BLaER1 (cell line): ENCODE measurements around the gene GATC.
A peak's percentile ranks its signal among the peaks of the same experiment; 100 is the strongest.

Experiments
- H3K27ac ChIP-seq: shearing (Covaris generic); formaldehyde crosslinking; 2 replicates; pipeline ENCODE4 v1.8.1; 2022
- H3K27me3 ChIP-seq: shearing (Covaris generic); formaldehyde crosslinking; 2 replicates; pipeline ENCODE4 v1.8.1; 2022
- H3K36me3 ChIP-seq: shearing (Covaris generic); formaldehyde crosslinking; 2 replicates; pipeline ENCODE4 v1.8.1; 2022
- H3K4me1 ChIP-seq: shearing (Covaris generic); formaldehyde crosslinking; 2 replicates; pipeline ENCODE4 v1.8.1; 2022
- H3K4me2 ChIP-seq: shearing (Covaris generic); formaldehyde crosslinking; 2 replicates; pipeline ENCODE4 v1.8.1; 2022
- H3K4me3 ChIP-seq: shearing (Covaris generic); formaldehyde crosslinking; 2 replicates; pipeline ENCODE4 v1.8.1; 2022
- H3K9ac ChIP-seq: shearing (Covaris generic); formaldehyde crosslinking; 2 replicates; pipeline ENCODE4 v1.8.1; 2022
- H3K9me3 ChIP-seq: shearing (Covaris generic); formaldehyde crosslinking; 2 replicates; pipeline ENCODE4 v1.8.1; 2022
- H4K20me1 ChIP-seq: shearing (Covaris generic); formaldehyde crosslinking; 2 replicates; pipeline ENCODE4 v1.8.1; 2022
- Cebpa-rat ChIP-seq: shearing (Covaris generic); IDR thresholded peaks from 2 replicates; pipeline ENCODE4 v1.8.1; 2022

The GATC gene

GRCh38 chr12:120445911-120446843 lies at the start of gene GATC, which contains the start of gene TRIAP1:
TSS of gene GATC (plus strand) at chr12:120446444. CDS start at chr12:120446481, 37 bp downstream.
TSS of gene TRIAP1 (minus strand) at chr12:120446384. CDS start at chr12:120446372, 12 bp downstream.
- H3K4me2 ChIP-seq = peak within 1 kb of the TSS; percentile 97
- H3K36me3 ChIP-seq = peaks cover 70% of the 10 kb centered on the region
- H3K9ac ChIP-seq = peak within 1 kb of the TSS; percentile 93
- H4K20me1 ChIP-seq = peaks cover 71% of the 10 kb centered on the region
- H3K27ac ChIP-seq = peak within 1 kb of the TSS; percentile 94
- peaks cover 30% of the 10 kb centered on the region for H3K4me1 ChIP-seq
- H3K9me3 ChIP-seq = no peaks in the 10 kb centered on the region
- TF ChIP-seq Cebpa-rat = no peak
- peak within 1 kb of the TSS; percentile 94 for H3K4me3 ChIP-seq
- H3K27me3 ChIP-seq = no peaks in the 10 kb centered on the region

GRCh38 chr12:120397824-120398540 lies 48.3 kb upstream of the GATC start:
- peak overlapping the region; percentile 65 for H3K4me2 ChIP-seq
- H3K9ac ChIP-seq = peak overlapping the region; percentile 72
- H3K4me1 ChIP-seq = peaks cover 21% of the 10 kb centered on the region
- peak overlapping the region; percentile 76; the same call in 1 of the 2 replicates for H3K27ac ChIP-seq
- no peak overlapping the region for H3K4me3 ChIP-seq
- no peaks in the 10 kb centered on the region for H3K27me3 ChIP-seq
- TF ChIP-seq Cebpa-rat = no peak
- no peaks in the 10 kb centered on the region for H3K9me3 ChIP-seq
- no peaks in the 10 kb centered on the region for H4K20me1 ChIP-seq
- no peaks in the 10 kb centered on the region for H3K36me3 ChIP-seq

- H4K20me1 ChIP-seq = no peaks in the 10 kb centered on the region
- H3K27ac ChIP-seq = no peak overlapping the region
- peaks cover 27% of the 10 kb centered on the region for H3K4me1 ChIP-seq
- TF ChIP-seq Cebpa-rat = no peak
- H3K4me2 ChIP-seq = no peak overlapping the region
- no peak overlapping the region for H3K4me3 ChIP-seq
- H3K9me3 ChIP-seq = 0 out of 2 replicates have a peak, but pooled peaks cover 5% of the 10 kb centered on the region
- no peak overlapping the region for H3K9ac ChIP-seq
- no peaks in the 10 kb centered on the region for H3K27me3 ChIP-seq
- H3K36me3 ChIP-seq = no peaks in the 10 kb centered on the region
Measured at GRCh38 chr12:120399531-120399930, 46.7 kb upstream of the GATC start.

- Histone ChIP-seq H3K27ac (no peak overlapping the region), H4K20me1 (no peaks in the 10 kb centered on the region), H3K9ac (no peak overlapping the region), H3K9me3 (0 out of 2 replicates have a peak, but pooled peaks cover 5% of the 10 kb centered on the region), H3K27me3 (no peaks in the 10 kb centered on the region), H3K4me3 (no peak overlapping the region), H3K36me3 (no peaks in the 10 kb centered on the region), H3K4me1 (peaks cover 18% of the 10 kb centered on the region), H3K4me2 (no peak overlapping the region)
- no peak for TF ChIP-seq Cebpa-rat
Measured at GRCh38 chr12:120402217-120402616, 44.0 kb upstream of the GATC start.

- no peaks in the 10 kb centered on the region for H4K20me1 ChIP-seq
- H3K27me3 ChIP-seq = no peaks in the 10 kb centered on the region
- H3K9ac ChIP-seq = no peak overlapping the region
- H3K9me3 ChIP-seq = 0 out of 2 replicates have a peak, but pooled peaks cover 5% of the 10 kb centered on the region
- H3K4me2 ChIP-seq = no peak overlapping the region
- no peak overlapping the region for H3K4me3 ChIP-seq
- H3K4me1 ChIP-seq = peaks cover 6% of the 10 kb centered on the region; the same call in 1 of the 2 replicates
- no peak overlapping the region for H3K27ac ChIP-seq
- no peak for TF ChIP-seq Cebpa-rat
- H3K36me3 ChIP-seq = no peaks in the 10 kb centered on the region
Measured at GRCh38 chr12:120403869-120404268, 42.4 kb upstream of the GATC start.

GRCh38 chr12:120404271-120404670 lies 42.0 kb upstream of the GATC start:
- H3K9ac ChIP-seq = no peak overlapping the region
- H3K4me1 ChIP-seq = peaks cover 6% of the 10 kb centered on the region; the same call in 1 of the 2 replicates
- no peak overlapping the region for H3K4me3 ChIP-seq
- H3K27ac ChIP-seq = no peak overlapping the region
- H4K20me1 ChIP-seq = no peaks in the 10 kb centered on the region
- no peaks in the 10 kb centered on the region for H3K36me3 ChIP-seq
- H3K27me3 ChIP-seq = no peaks in the 10 kb centered on the region
- no peak for TF ChIP-seq Cebpa-rat
- H3K4me2 ChIP-seq = no peak overlapping the region
- 0 out of 2 replicates have a peak, but pooled peaks cover 5% of the 10 kb centered on the region for H3K9me3 ChIP-seq

GRCh38 chr12:120406069-120406468 lies 40.2 kb upstream of the GATC start:
- no peak for TF ChIP-seq Cebpa-rat
- Histone ChIP-seq H3K27ac (no peak overlapping the region), H3K9ac (no peak overlapping the region), H3K9me3 (0 out of 2 replicates have a peak, but pooled peaks cover 5% of the 10 kb centered on the region), H3K4me3 (no peak overlapping the region), H3K36me3 (no peaks in the 10 kb centered on the region), H3K27me3 (no peaks in the 10 kb centered on the region), H4K20me1 (no peaks in the 10 kb centered on the region), H3K4me1 (peaks cover 6% of the 10 kb centered on the region; the same call in 1 of the 2 replicates), H3K4me2 (no peak overlapping the region)

GRCh38 chr12:120406553-120406952 lies 39.7 kb upstream of the GATC start:
- Histone ChIP-seq H3K27ac (no peak overlapping the region), H3K9ac (no peak overlapping the region), H3K9me3 (0 out of 2 replicates have a peak, but pooled peaks cover 5% of the 10 kb centered on the region), H3K27me3 (no peaks in the 10 kb centered on the region), H3K4me1 (peaks cover 6% of the 10 kb centered on the region; the same call in 1 of the 2 replicates), H3K4me2 (no peak overlapping the region), H3K4me3 (no peak overlapping the region), H3K36me3 (no peaks in the 10 kb centered on the region), H4K20me1 (no peaks in the 10 kb centered on the region)
- TF ChIP-seq Cebpa-rat = no peak

GRCh38 chr12:120408771-120409170 lies 37.5 kb upstream of the GATC start:
- Histone ChIP-seq H3K4me3 (no peak overlapping the region), H3K27me3 (no peaks in the 10 kb centered on the region)
- TF ChIP-seq Cebpa-rat = no peak

More at GRCh38 chr12:120408771-120409170, 37.5 kb upstream of the GATC start:
- Histone ChIP-seq H3K9ac (no peak overlapping the region), H3K4me1 (peaks cover 15% of the 10 kb centered on the region), H4K20me1 (no peaks in the 10 kb centered on the region), H3K36me3 (no peaks in the 10 kb centered on the region), H3K9me3 (0 out of 2 replicates have a peak, but pooled peaks cover 5% of the 10 kb centered on the region), H3K27ac (no peak overlapping the region), H3K4me2 (no peak overlapping the region)
